Spinal cord (tissue), 10 donors: ENCODE results near the gene PDCD6IP. TPM values are rescaled to one million over a fixed set of nuclear protein-coding genes. Genes with fewer than 3 reads are reported as not detected.
"Not testable (repeated sequence)": the region's sequence is repeated elsewhere in the genome, so short reads cannot be mapped to it uniquely, and the experiment has no call there.

Source experiments
- DNase-seq, 6 donors: peaks; one replicate each; pipeline versions ENCODE4 v3.0.0 to v3.0.0-alpha.2; 2013 to 2015; ENCODE audit warnings: low spot score in 6 of 6, low read depth in 4 of 6
- H3K27ac ChIP-seq: one replicate; pipeline ENCODE4 v1.5.1; 2013; ENCODE audit warnings: low read depth, low read length, control low read depth
- H3K27me3 ChIP-seq: one replicate; pipeline ENCODE4 v1.6.1; 2013; ENCODE audit warnings: low read length; ENCODE audit not compliant: control insufficient read depth, insufficient read depth
- H3K36me3 ChIP-seq: one replicate; pipeline ENCODE4 v1.6.1; 2013; ENCODE audit warnings: low read length; ENCODE audit not compliant: control insufficient read depth, insufficient read depth
- H3K4me1 ChIP-seq: one replicate; pipeline ENCODE4 v1.6.1; 2013; ENCODE audit warnings: low read length; ENCODE audit not compliant: control insufficient read depth, insufficient read depth
- H3K4me3 ChIP-seq: one replicate; pipeline ENCODE4 v1.5.1; 2013; ENCODE audit warnings: low read depth, low read length, control low read depth
- H3K9me3 ChIP-seq: one replicate; pipeline ENCODE4 v1.6.1; 2013; ENCODE audit warnings: low read length; ENCODE audit not compliant: control insufficient read depth, insufficient read depth
- WGBS: methylation state at CpG from one replicate; pipeline ENCODE4 v1.1.5; 2013; ENCODE audit warnings: missing lambda C conversion rate; ENCODE audit not compliant: insufficient coverage; 5-methylcytosine and 5-hydroxymethylcytosine counted together
- polyA plus RNA-seq, 2 donors: library from polyadenylated mRNA; unstranded; fragments of 120-200 nt; gene quantifications; one replicate each; pipeline ENCODE4 v1.2.1, GENCODE V29; 2013; ENCODE audit not compliant: insufficient read length in 2 of 2
- total RNA-seq, 2 donors: library from RNA; depleted of rRNA in 1 of 2; stranded (reverse); fragments of 120-200 nt in 1 of 2; fragments of >200 nt in 1 of 2; gene quantifications; one replicate each; pipeline versions ENCODE4 v1.2.3 to v1.2.4, GENCODE V29; 2013 to 2014
- donor health status: healthy.

PDCD6IP gene
- total and polyA plus RNA-seq, 4 donors: 111 to 155 (median 144) TPM

DNA sequence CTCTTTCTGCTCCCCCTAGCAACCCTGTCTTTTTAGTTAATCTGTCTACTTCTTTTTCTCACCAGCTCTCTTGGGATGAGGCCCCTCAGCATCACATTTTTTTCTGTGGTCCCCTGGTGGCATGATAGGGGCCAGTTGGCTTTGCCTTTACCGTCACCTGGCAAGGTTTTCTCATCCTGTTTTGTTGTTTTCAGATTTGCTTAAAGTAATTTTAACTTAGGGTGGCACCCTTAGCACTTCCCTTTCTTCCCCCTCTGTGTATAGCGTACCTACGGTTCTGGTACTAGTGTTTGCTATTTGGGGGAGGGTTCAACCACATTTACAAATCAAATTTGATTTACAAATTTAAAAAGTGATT, 35.6 kb downstream of the PDCD6IP start:
- DNase-seq: no peak
- H3K27me3 ChIP-seq: no peaks in the 10 kb centered on the region
- H3K4me1 ChIP-seq: no peaks in the 10 kb centered on the region
- H3K9me3 ChIP-seq: no peaks in the 10 kb centered on the region
- H3K27ac ChIP-seq: no peak overlapping the region
- H3K4me3 ChIP-seq: no peak overlapping the region
- peaks cover 4% of the 10 kb centered on the region for H3K36me3 ChIP-seq
- WGBS: no CpG with 5 or more reads among the region's 3 CpGs

DNA sequence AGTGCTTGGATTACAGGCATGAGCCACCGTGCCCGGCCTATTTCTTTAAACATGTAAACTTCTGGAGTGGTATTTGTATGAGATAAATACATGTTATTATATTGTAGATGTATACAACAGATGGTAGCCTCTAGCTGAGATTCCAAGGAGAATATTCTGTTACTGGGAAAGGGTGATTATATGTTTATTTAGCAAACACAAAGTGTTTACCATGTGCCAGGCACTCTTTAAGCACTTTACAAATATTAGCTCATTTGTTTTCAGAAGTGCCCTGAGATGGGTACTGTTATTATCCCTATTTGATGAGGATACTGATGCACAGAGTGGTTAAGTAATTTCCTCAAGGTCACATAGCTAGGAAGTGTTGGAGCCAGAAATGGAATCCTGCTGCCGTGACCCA, 38.8 kb downstream of the PDCD6IP start:
- H3K36me3 ChIP-seq, H3K4me1 ChIP-seq, H3K9me3 ChIP-seq, H3K4me3 ChIP-seq, DNase-seq, H3K27ac ChIP-seq, H3K27me3 ChIP-seq: not testable (repeated sequence)
- WGBS: no CpG with 5 or more reads among the region's 3 CpGs

GRCh38 chr3:33839283-33839682, 40.9 kb downstream of the PDCD6IP start:
- no peak overlapping the region for H3K27ac ChIP-seq
- H3K4me1 ChIP-seq: no peaks in the 10 kb centered on the region
- H3K4me3 ChIP-seq: no peak overlapping the region
- no peaks in the 10 kb centered on the region for H3K9me3 ChIP-seq
- H3K27me3 ChIP-seq: no peaks in the 10 kb centered on the region
- H3K36me3 ChIP-seq: peaks cover 4% of the 10 kb centered on the region
- DNase-seq: no peak
- WGBS: no CpG with 5 or more reads among the region's 3 CpGs

DNA sequence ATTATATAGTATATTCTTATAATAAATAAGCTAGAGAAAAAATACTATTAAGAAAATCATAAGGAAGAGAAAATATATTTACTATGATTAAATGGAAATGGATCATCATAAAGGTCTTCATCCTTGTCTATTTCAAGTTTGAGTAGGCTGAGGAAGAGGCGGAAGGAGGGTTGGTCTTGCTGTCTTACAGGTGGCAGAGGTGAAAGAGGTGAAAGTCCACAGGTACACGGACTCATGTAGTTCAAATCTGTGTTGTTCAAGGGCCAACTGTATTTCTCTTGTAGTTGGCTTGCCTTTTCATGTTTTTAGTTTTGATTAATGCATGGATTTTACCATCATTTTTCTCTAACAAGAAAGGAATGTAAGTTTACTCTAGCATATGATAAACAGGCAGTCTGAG, 41.7 kb downstream of the PDCD6IP start:
- Histone ChIP-seq H3K36me3 (peaks cover 7% of the 10 kb centered on the region), H3K27ac (no peak overlapping the region)
- WGBS: 92% methylated on average over 2 of the region's 2 CpGs

GRCh38 chr3:33848624-33849347, 50.4 kb downstream of the PDCD6IP start:
- Histone ChIP-seq H3K9me3 (no peaks in the 10 kb centered on the region), H3K4me3 (no peak overlapping the region), H3K4me1 (no peaks in the 10 kb centered on the region), H3K36me3 (peaks cover 3% of the 10 kb centered on the region), H3K27ac (no peak overlapping the region), H3K27me3 (no peaks in the 10 kb centered on the region)
- DNase-seq: no peak
- 63% methylated on average over 4 of the region's 10 CpGs for WGBS

More for the DNA sequence above, 41.7 kb downstream of the PDCD6IP start:
- Histone ChIP-seq H3K4me3 (no peak overlapping the region), H3K9me3 (no peaks in the 10 kb centered on the region), H3K4me1 (no peaks in the 10 kb centered on the region), H3K27me3 (no peaks in the 10 kb centered on the region)
- DNase-seq: no peak

DNA sequence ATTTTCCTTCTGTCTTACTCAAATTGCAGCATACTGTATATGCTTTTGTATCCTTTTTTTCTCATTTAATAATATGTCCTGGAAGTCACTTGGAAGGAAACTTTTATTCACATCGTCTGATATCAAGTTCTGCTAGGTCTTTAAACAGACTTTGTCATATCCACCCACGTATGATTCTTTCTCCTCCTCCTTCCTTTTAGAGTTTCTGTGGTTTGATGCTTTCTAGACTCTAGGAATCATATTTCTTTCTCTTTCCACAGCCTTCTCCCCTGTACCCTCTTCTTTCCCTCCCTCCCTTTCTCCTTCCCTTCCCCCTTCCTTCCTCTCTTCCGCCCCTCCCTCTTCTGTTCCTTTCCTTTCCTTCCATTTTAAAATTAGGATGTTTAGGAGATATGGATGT, 52.2 kb downstream of the PDCD6IP start:
- not testable (repeated sequence) for H3K4me1 ChIP-seq, H3K9me3 ChIP-seq, H3K4me3 ChIP-seq, DNase-seq, H3K36me3 ChIP-seq, H3K27me3 ChIP-seq, H3K27ac ChIP-seq
- no CpG with 5 or more reads among the region's 3 CpGs for WGBS

GRCh38 chr3:33855407-33855806, 57.0 kb downstream of the PDCD6IP start:
- H3K36me3 ChIP-seq: not testable (repeated sequence)

GRCh38 chr3:33855884-33856546, 57.6 kb downstream of the PDCD6IP start:
- no peaks in the 10 kb centered on the region for H3K9me3 ChIP-seq
- H3K4me1 ChIP-seq: no peaks in the 10 kb centered on the region
- DNase-seq: no peak
- H3K27me3 ChIP-seq: no peaks in the 10 kb centered on the region
- H3K36me3 ChIP-seq: peaks cover 7% of the 10 kb centered on the region
- 97% methylated on average over 4 of the region's 10 CpGs for whole genome bisulfite sequencing
- no peak overlapping the region for H3K27ac ChIP-seq
- H3K4me3 ChIP-seq: no peak overlapping the region

More at GRCh38 chr3:33855407-33855806, 57.0 kb downstream of the PDCD6IP start:
- DNase-seq, H3K9me3 ChIP-seq, H3K4me1 ChIP-seq, H3K27ac ChIP-seq, H3K27me3 ChIP-seq, H3K4me3 ChIP-seq: not testable (repeated sequence)
- WGBS: no CpG with 5 or more reads among the region's 1 CpG

- not testable (repeated sequence) for H3K27ac ChIP-seq, DNase-seq, H3K9me3 ChIP-seq, H3K27me3 ChIP-seq, H3K4me1 ChIP-seq, H3K4me3 ChIP-seq, H3K36me3 ChIP-seq
- no CpG with 5 or more reads among the region's 1 CpG for WGBS
Measured at GRCh38 chr3:33857701-33858100, 59.3 kb downstream of the PDCD6IP start.

- no CpG with 5 or more reads among the region's 4 CpGs for WGBS
- H3K36me3 ChIP-seq: peaks cover 7% of the 10 kb centered on the region
- no peaks in the 10 kb centered on the region for H3K4me1 ChIP-seq
- H3K9me3 ChIP-seq: no peaks in the 10 kb centered on the region
- DNase-seq: no peak
- H3K27me3 ChIP-seq: no peaks in the 10 kb centered on the region
- H3K4me3 ChIP-seq: no peak overlapping the region
- no peak overlapping the region for H3K27ac ChIP-seq
Measured at GRCh38 chr3:33858131-33858530, 59.7 kb downstream of the PDCD6IP start.
